CD4-positive, alpha-beta T cell treated with Interleukin-17A for 4 hours (primary cell): ENCODE measurements around the gene FOXL3.
"Not testable (repeated sequence)": the region's sequence is repeated elsewhere in the genome, so short reads cannot be mapped to it uniquely, and the experiment has no call there.

Experiments used
- DNase-seq: peaks from one replicate; pipeline ENCODE4 v3.0.0-alpha.2; 2020; ENCODE audit warnings: mixed read lengths

FOXL3 gene

DNA sequence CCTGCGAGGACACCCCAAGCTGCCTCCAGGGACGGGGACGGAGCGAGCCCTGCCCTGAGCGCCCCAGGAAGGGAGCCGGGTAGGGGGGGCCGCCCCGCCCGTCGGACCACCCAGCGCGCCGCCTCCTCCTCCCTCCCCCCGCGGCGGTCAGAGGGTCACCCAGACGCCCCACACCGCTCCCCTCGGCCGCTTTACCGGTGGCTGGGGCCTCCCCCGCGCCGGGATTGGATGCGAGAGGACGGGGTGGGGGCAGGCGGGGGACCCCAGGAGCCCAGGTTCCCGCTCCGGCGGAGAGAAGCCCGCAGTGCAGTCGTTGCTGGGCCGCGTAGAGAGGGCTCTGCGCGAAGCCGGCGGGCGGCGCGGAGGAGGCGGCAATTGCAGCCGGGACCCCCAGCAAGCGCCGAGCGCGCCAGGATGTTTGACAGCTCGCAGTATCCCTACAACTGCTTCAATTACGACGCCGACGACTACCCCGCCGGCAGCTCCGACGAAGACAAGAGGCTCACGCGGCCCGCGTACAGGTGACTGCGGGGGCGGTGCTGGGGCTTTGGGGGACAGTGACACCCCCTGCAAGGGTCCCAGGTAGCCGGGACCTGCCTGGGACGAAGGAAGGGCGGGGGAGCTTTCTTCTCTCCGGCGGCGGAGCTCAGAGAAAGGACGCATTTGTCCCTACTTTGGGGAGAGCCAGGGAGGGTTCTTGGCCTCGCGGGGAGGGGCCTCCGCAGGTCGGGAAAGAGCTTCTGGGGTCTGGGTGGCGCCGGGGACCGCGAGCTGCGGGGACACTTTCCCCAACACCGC, at the start of gene FOXL3:
Gene FOXL3, plus strand, starts transcription at position 415 of the 798 bp plus-strand sequence. Its CDS starts 0 bp downstream, at position 415.
- no peak for DNase-seq

DNA sequence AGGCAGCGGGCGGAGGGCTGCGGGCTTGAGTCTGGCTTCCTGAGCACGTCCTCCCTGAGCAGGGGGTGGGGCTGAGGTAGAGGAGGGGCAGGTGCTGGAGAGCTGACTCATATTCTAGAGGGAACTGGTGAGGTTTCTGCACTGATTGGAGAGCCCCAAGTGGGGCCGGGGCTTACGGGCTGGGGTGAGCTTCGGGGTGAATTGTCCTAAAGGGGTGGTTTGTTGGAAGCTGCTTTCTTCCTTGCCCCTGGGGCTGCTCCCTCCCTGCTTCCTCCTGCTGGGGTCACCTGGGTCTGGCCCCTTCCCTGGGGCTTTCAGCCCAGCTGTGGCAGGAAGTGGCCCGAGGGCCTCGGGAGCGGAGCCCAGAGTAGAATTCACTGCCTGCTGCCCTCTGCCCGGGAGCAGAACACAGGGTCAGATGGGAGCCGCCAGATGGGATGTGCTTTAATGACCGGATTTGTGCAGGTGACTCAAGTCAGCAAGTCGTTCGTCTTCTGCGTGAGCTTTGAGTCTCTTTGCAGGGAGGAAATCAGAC, 49.0 kb upstream of the FOXL3 start:
- DNase-seq, result no peak

GRCh38 chr7:241513-241912, 48.5 kb upstream of the FOXL3 start:
- no peak for DNase-seq

- not testable (repeated sequence) for DNase-seq
Measured at GRCh38 chr7:242826-243579, 47.0 kb upstream of the FOXL3 start.

- DNase-seq, result not testable (repeated sequence)
Measured at GRCh38 chr7:243580-243978, 46.4 kb upstream of the FOXL3 start.

GRCh38 chr7:244974-245373, 45.0 kb upstream of the FOXL3 start:
- no peak for DNase-seq

DNA sequence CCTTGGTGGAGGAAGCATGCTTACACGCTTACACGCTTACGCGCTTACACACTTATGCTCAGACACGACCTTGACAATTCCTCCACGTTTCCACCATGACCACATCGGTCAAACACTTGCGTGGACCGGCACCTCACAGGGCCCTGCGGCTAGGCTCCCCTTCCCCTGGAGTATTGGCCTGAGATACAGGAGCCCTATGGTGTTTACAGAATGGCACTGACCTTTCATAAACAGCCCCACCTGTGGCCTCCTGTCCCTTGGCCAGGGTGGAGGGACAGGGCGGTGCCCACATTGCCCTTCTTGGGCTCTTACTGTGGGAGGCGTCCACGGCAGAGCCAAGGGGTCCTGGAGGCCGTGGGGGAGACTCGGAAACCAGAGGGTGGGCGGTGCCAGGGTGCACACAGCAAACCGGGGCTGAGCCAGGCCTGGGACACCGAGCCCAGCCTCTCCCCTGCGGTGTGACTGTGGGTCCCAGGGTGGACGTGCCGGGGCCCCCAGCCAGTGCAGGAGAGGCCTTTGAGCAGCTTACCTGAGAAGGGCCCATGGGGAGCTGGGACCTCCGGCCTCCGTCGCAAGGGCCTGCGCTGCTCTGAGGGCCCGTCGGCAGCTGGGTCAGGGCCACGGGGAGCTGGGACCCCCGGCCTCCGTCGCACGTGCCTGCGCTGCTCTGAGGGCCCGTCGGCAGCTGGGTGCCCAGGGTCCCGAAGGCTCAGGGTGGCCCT, 44.2 kb upstream of the FOXL3 start:
- DNase-seq, result no peak

- no peak for DNase-seq
Measured at GRCh38 chr7:246451-246850, 43.5 kb upstream of the FOXL3 start.

DNA sequence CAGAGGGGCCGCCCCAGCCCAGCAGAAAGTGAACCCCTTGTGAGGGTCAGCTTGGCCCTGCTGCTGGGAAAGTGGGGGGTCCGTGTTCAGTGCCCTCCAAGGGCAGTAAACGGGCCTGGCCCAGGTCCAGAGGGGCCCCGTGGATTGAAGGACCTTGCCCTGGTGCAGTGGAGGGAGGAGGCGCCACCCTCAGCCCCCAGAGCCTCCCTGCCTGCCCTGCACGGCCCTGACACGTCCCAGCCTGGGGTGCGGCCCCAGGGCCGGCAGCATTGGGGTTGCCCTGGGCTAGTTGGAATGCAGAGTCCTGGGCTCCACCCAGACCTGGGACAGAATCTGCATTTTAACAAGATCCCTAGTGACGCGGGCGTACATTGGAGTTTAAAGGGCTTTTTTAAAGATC, 42.8 kb upstream of the FOXL3 start:
- no peak for DNase-seq

DNA sequence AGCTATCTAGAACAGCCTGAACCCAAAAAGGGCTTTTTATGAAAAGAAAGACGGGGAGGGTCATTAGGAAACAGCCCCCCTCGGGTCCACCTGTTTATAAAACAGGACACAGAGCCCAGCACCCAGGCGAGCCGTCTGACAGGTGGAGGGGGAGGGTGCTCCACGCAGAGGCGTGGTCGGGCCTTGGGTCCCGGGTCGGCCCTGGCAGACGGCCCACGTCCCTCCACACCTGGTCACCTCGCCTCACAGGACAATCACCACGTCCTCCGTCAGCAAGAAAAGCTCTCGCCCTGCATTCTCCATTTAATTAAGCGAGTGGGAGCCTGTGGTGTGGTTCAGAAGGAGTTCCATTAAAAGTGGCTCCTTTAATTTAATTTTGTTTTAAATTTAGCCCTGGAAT, 42.3 kb upstream of the FOXL3 start:
- DNase-seq, result no peak

GRCh38 chr7:248732-249435, 41.1 kb upstream of the FOXL3 start:
- no peak for DNase-seq

GRCh38 chr7:249989-250388, 40.0 kb upstream of the FOXL3 start:
- DNase-seq, result no peak

DNA sequence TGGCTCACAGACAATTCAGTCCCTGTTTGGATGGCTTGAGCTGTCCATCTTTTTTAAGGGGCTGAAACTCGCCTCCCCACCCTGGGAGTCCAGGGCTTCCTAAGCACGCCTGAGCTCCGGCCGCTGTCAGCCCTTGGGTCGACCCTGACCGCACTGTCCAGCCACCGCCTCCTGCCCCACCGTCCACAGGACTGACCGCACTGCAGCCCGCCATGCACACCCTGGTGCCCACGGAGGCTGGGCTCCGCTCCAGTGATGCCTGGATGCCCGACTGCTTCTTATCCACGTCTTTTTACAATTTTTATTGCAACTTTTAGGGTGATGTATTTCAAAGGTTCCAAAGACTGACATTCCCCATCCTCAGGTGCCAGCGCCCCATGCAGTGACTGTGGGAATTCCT, 39.4 kb upstream of the FOXL3 start:
- DNase-seq, result no peak

DNA sequence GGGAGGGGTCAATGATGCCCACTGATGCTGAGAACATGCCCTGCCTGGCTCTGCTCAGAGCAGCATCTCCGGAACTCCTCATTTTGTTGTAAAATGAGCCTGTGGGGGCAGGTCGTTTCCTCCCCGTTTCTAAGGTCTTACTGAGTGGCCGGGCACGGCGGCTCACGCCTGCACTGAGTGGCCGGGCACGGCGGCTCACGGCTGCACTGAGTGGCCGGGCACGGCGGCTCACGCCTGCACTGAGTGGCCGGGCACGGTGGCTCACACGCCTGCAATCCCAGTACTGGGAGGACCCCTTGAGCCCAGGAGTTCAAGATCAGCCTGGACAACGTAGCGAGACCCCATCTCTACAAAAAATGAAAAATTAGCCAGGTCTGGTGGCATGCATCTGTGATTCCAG, 39.0 kb upstream of the FOXL3 start:
- DNase-seq, result no peak

DNA sequence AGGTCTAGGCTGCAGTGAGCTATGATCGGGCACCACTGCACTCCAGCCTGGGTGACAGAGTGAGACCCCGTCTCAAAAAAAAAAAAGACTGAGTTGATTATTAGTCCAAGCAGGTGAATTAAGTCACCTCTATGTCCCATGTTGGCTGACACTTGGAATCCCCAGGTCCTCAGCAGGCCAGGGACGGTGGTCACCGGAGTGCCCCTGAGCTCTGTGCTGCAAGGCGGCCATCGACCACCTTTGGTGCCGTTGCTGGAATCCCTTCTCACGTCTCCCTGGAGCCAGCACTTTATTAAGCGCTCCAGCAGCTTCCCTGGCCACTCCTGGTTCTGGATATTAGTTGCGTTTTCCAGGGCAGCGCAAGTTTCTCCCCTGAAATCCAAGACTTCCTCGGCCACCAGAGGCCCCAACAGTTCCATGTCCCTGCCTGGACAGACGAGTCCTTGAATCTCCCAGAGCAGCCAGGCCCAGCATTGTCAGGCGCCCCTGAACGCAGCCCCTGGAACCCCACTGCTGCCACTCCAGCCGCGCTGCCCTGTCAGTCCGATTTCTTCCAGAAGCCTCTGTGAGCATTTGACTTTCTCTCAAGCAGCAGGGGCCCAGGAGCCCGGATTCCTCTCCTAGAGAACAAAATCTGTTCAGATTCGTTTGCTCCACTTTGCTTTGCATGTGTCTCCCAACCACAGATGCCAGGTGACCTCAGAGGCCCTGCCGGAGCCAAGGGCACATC, 38.4 kb upstream of the FOXL3 start:
- no peak for DNase-seq

GRCh38 chr7:252216-252965, 37.6 kb upstream of the FOXL3 start:
- no peak for DNase-seq

- no peak for DNase-seq
Measured at GRCh38 chr7:252981-253380, 37.0 kb upstream of the FOXL3 start.

DNA sequence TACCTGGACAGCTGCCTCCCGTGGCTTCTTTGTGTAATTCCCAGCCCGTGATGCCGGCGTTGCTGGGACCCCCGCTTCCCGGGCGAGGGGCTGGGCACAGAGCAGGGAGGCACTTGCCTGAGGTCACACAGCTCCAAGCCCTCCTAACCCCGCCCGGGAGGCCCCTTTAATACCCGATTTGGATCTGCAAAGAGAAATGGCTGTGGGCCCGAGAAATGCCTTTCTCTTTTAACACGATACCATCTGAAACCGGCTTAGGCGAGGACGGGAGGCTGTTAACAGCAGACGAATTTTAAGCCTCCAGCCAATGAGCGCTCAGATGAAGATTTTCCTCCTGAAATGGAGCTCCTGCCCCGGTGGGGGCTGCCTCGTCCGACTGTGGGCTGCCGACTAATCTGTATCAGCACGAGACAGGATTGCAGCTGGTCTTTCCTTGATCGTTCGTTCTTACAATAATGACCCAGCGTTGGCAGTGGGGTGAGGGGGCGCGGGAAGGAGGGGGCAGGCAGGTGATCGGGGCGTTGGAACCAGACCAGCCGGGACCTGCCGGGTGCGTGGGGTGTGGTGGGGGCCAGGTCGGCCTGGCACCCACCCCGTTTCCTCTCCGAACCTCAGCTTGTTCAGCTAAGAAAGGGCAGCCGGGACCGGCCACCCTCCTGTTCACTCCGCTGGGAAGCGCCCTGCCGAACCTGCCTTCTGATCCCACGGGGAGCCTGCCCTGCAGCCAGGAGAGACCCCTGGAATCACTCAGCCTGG, 36.2 kb upstream of the FOXL3 start:
- no peak for DNase-seq

DNA sequence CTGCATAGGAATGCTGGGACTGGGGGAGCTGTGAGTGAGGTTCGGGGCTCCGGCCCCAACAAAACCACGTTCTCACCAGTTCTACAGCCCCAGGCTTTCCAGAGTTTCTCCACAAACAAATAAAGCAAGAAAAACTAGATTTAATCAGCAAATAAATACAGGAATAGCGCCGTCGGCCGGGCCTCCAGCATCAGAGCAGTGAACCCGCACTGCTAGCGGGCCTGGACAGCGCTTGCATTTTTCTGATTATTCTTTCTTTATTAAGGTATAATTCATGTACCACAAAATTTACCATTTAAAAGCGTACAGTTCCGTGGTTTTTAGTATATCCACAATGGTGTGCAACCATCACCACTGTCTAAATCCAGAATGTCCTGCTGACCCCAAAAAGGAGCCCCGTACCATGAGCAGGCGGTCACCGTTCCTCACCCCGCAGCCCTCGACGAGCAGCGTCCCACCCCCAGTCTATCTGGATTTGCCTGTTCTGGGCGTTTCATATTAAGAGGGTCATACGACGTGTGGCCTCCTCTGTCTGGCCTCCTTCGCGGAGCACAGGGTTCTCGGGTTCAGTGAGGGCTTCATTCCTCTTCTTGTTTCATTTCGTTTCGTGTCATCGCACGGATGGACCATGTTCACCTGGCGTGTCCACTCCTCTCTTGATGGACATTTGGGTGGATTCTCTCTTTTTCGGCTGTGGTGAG, 35.5 kb upstream of the FOXL3 start:
- DNase-seq, result no peak

GRCh38 chr7:255038-255435, 34.9 kb upstream of the FOXL3 start:
- DNase-seq, result no peak
